CD14-positive monocyte (primary cell): ENCODE data around the gene RELN. TPM values are rescaled to one million over a fixed set of nuclear protein-coding genes. Genes with fewer than 3 reads are reported as not detected.

Experiments
- DNase-seq, 3 donors: peaks; one replicate each; pipeline ENCODE4 v3.0.0-alpha.2; 2011 to 2022
- H2AFZ ChIP-seq: 2 replicates; pipeline ENCODE4 v1.6.0; 2012; ENCODE audit warnings: mild to moderate bottlenecking, low read depth, low read length, inconsistent platforms; ENCODE audit not compliant: insufficient read depth, poor library complexity, severe bottlenecking
- H3K27ac ChIP-seq, 2 donors: 1 replicate in 1 of 2; 2 replicates in 1 of 2; pipeline ENCODE4 v1.5.1; 2012 to 2013; ENCODE audit warnings: low read length in 2 of 2, control low read depth in 1 of 2, inconsistent platforms in 1 of 2, low read depth in 1 of 2, mild to moderate bottlenecking in 1 of 2
- H3K27me3 ChIP-seq, 2 donors: one replicate each; pipeline versions ENCODE4 v1.6.0 to v1.6.1; 2011 to 2013; ENCODE audit warnings: low read length in 2 of 2; ENCODE audit not compliant: control insufficient read depth in 2 of 2, insufficient read depth in 2 of 2
- H3K36me3 ChIP-seq, 2 donors: replicated peaks in 1 of 2; 1 replicate in 1 of 2; 2 replicates in 1 of 2; pipeline versions ENCODE4 v1.5.1 to v1.6.1; 2012 to 2013; ENCODE audit warnings: low read length in 2 of 2, control low read depth in 1 of 2, inconsistent platforms in 1 of 2, mild to moderate bottlenecking in 1 of 2; ENCODE audit not compliant: insufficient read depth in 2 of 2, control insufficient read depth in 1 of 2
- H3K4me1 ChIP-seq, 2 donors: 1 replicate in 1 of 2; 2 replicates in 1 of 2; pipeline versions ENCODE4 v1.5.1 to v1.6.1; 2012 to 2013; ENCODE audit warnings: low read length in 2 of 2, control low read depth in 1 of 2, inconsistent platforms in 1 of 2, mild to moderate bottlenecking in 1 of 2, moderate library complexity in 1 of 2; ENCODE audit not compliant: insufficient read depth in 2 of 2, control insufficient read depth in 1 of 2
- H3K4me2 ChIP-seq: replicated peaks from 2 replicates; pipeline ENCODE3; 2012; ENCODE audit warnings: low read length, moderate library complexity, mild to moderate bottlenecking; ENCODE audit not compliant: poor library complexity, severe bottlenecking; ENCODE audit errors: extremely low read depth
- H3K4me3 ChIP-seq, 3 experiments: fragments of 200-600 bp in 1 of 3; sonication (generic) in 1 of 3; replicated peaks in 1 of 3; 1 replicate in 2 of 3; 2 replicates in 1 of 3; pipeline ENCODE4 v1.5.1; 2011 to 2013; ENCODE audit warnings: low read length in 3 of 3, mild to moderate bottlenecking in 3 of 3, control low read depth in 2 of 3, low read depth in 2 of 3, inconsistent platforms in 1 of 3, moderate library complexity in 1 of 3
- H3K79me2 ChIP-seq: 2 replicates; pipeline ENCODE4 v1.6.0; 2012; ENCODE audit warnings: mild to moderate bottlenecking, control low read depth, inconsistent platforms, low read length, moderate library complexity; ENCODE audit not compliant: insufficient read depth
- H3K9ac ChIP-seq: 2 replicates; pipeline ENCODE4 v1.6.0; 2017; ENCODE audit warnings: low read length, mild to moderate bottlenecking; ENCODE audit not compliant: insufficient read depth, poor library complexity, severe bottlenecking
- H3K9me3 ChIP-seq, 2 donors: replicated peaks in 1 of 2; 1 replicate in 1 of 2; 2 replicates in 1 of 2; pipeline versions ENCODE4 v1.5.1 to v1.6.1; 2012 to 2013; ENCODE audit warnings: low read length in 2 of 2, control low read depth in 1 of 2; ENCODE audit not compliant: control insufficient read depth in 1 of 2, insufficient read depth in 1 of 2
- H4K20me1 ChIP-seq: 2 replicates; pipeline ENCODE4 v1.6.0; 2012; ENCODE audit warnings: mild to moderate bottlenecking, low read length, control low read depth, moderate library complexity; ENCODE audit not compliant: insufficient read depth
- H3K27ac Mint-ChIP-seq, 7 donors: one replicate each; pipeline ENCODE4 v1.8.0; 2020; ENCODE audit warnings: mild to moderate bottlenecking in 7 of 7, mixed read lengths in 7 of 7, moderate library complexity in 6 of 7, inconsistent platforms in 2 of 7
- H3K27me3 Mint-ChIP-seq, 3 donors: one replicate each; pipeline ENCODE4 v1.8.0; 2021 to 2022; ENCODE audit warnings: low read depth in 3 of 3, mild to moderate bottlenecking in 3 of 3, mixed read lengths in 3 of 3, moderate library complexity in 3 of 3, inconsistent platforms in 1 of 3
- H3K36me3 Mint-ChIP-seq, 2 donors: one replicate each; pipeline ENCODE4 v1.8.0; 2020; ENCODE audit warnings: mixed read lengths in 2 of 2, inconsistent platforms in 1 of 2, mild to moderate bottlenecking in 1 of 2
- H3K4me1 Mint-ChIP-seq: one replicate; pipeline ENCODE4 v1.8.0; 2020; ENCODE audit warnings: mild to moderate bottlenecking, mixed read lengths
- H3K4me3 Mint-ChIP-seq, 2 donors: one replicate each; pipeline ENCODE4 v1.8.0; 2020; ENCODE audit warnings: mild to moderate bottlenecking in 2 of 2, mixed read lengths in 2 of 2, moderate library complexity in 1 of 2
- H3K9me3 Mint-ChIP-seq, 7 donors: one replicate each; pipeline ENCODE4 v1.8.0; 2020 to 2022; ENCODE audit warnings: mixed read lengths in 7 of 7, mild to moderate bottlenecking in 6 of 7, moderate library complexity in 6 of 7, inconsistent platforms in 2 of 7
- CTCF ChIP-seq: fragments of 200-600 bp; IDR thresholded peaks from one replicate; pipeline ENCODE4 v1.8.0; 2022; ENCODE audit warnings: antibody characterized with exemption, mild to moderate bottlenecking
- WGBS: methylation state at CpG from one replicate; pipeline ENCODE4 v1.1.5; 2013; ENCODE audit warnings: missing lambda C conversion rate; ENCODE audit not compliant: insufficient coverage; 5-methylcytosine and 5-hydroxymethylcytosine counted together
- intact Hi-C, 2 donors: fragments of 100-400 bp; cut with micrococcal nuclease; formaldehyde crosslinking; loops; one replicate each; pipeline versions ENCODE4 v1.15.0 to v1.15.1; 2023
- polyA plus RNA-seq, 3 donors: library from polyadenylated mRNA; depleted of rRNA in 1 of 3; unstranded in 2 of 3; stranded (reverse) in 1 of 3; fragments of 300-500 nt in 2 of 3; fragments of >200 nt in 1 of 3; fragmentation: Illumina TruSeq in 2 of 3; gene quantifications; 1 replicate in 2 of 3; 2 replicates in 1 of 3; pipeline ENCODE4 v1.2.3, GENCODE V29; 2012 to 2021

The RELN gene
- polyA plus RNA-seq, 3 donors: not detected

GRCh38 chr7:103573479-103574058 is 415.9 kb downstream of the RELN start:
- no peak overlapping the region for H3K4me3 Mint-ChIP-seq

DNA sequence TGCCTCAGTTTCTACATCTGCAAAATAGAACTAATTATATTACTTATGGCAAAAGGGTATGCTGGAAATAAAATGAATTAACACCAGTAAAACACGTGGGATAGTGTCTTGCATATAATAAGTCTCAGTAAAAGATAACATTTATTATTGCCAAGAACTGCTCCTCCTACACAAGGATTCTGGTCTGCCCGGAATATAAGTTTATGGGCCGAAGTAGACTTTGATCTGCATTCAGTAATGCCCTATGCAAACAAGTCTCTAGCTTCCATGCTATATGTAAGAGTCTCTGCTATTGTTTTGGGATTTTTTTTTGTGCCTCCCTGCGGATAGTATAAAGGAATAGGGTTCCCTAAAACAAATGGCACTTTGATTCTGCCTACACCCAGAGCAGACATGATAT is 417.9 kb downstream of the RELN start:
- Histone ChIP-seq H2AFZ (no peak overlapping the region), H3K4me1 (no peaks in the 10 kb centered on the region), H3K4me3 (no peak overlapping the region), H3K27me3 (peaks cover 2% of the 10 kb centered on the region in 2 donors), H3K36me3 (no peaks in the 10 kb centered on the region), H3K9me3 (no peaks in the 10 kb centered on the region), H3K27ac (no peak overlapping the region), H3K79me2 (no peaks in the 10 kb centered on the region), H4K20me1 (no peaks in the 10 kb centered on the region), H3K9ac (no peak overlapping the region), H3K4me2 (no peak overlapping the region)
- TF ChIP-seq CTCF: no peak
- Mint-ChIP-seq H3K9me3 (no peaks in the 10 kb centered on the region), H3K4me1 (no peaks in the 10 kb centered on the region), H3K4me3 (no peak overlapping the region), H3K27me3 (peaks cover 2 to 3% (median 3%) of the 10 kb centered on the region in 3 donors), H3K36me3 (no peaks in the 10 kb centered on the region), H3K27ac (no peak overlapping the region)
- intact Hi-C loops: loop anchor here in 1 of 2 donors (10.0 kb wide), 1 partner anchor 1343 kb away; no protein-coding TSS in a partner anchor
- no CpG with 5 or more reads among the region's 4 CpGs for WGBS
- DNase-seq: no peak

More at GRCh38 chr7:103573479-103574058, 415.9 kb downstream of the RELN start:
- Histone ChIP-seq H3K4me3 (no peak overlapping the region), H3K27me3 (peaks cover 2% of the 10 kb centered on the region in 2 donors), H3K4me1 (no peaks in the 10 kb centered on the region), H3K27ac (no peak overlapping the region), H3K79me2 (no peaks in the 10 kb centered on the region), H3K4me2 (no peak overlapping the region), H3K9ac (no peak overlapping the region), H4K20me1 (no peaks in the 10 kb centered on the region), H3K9me3 (no peaks in the 10 kb centered on the region), H3K36me3 (no peaks in the 10 kb centered on the region), H2AFZ (no peak overlapping the region)
- Mint-ChIP-seq H3K4me1 (no peaks in the 10 kb centered on the region), H3K27ac (no peak overlapping the region), H3K36me3 (no peaks in the 10 kb centered on the region), H3K9me3 (no peaks in the 10 kb centered on the region), H3K27me3 (peaks cover 3 to 5% (median 3%) of the 10 kb centered on the region in 3 donors)
- TF ChIP-seq CTCF: peak; percentile 72
- WGBS: no CpG with 5 or more reads among the region's 3 CpGs
- intact Hi-C loops: loop anchor here in 1 of 2 donors (10.0 kb wide), 1 partner anchor 1341 kb away; no protein-coding TSS in a partner anchor
- no peak for DNase-seq
